Right atrium auricular region (tissue), 2 donors: ENCODE data around the gene PTBP3. TPM values are rescaled to one million over a fixed set of nuclear protein-coding genes. Genes with fewer than 3 reads are reported as not detected.

Experiments
- DNase-seq: peaks from one replicate; pipeline ENCODE4 v3.0.0-alpha.2; 2019; ENCODE audit warnings: low spot score
- H3K27ac ChIP-seq, 2 donors: fragments of 200-600 bp; sonication (generic); 1 replicate in 1 of 2; 2 replicates in 1 of 2; pipeline ENCODE4 v1.5.1; 2016 to 2019
- H3K27me3 ChIP-seq, 2 donors: fragments of 200-600 bp; sonication (generic); one replicate each; pipeline versions ENCODE4 v1.5.1 to v1.6.0; 2017 to 2019
- H3K36me3 ChIP-seq: fragments of 200-600 bp; sonication (generic); one replicate; pipeline ENCODE4 v1.5.1; 2016
- H3K4me1 ChIP-seq, 2 donors: fragments of 200-600 bp; sonication (generic); one replicate each; pipeline versions ENCODE4 v1.5.1 to v1.6.0; 2017 to 2019
- H3K4me3 ChIP-seq, 2 donors: fragments of 200-600 bp; sonication (generic); 1 replicate in 1 of 2; 2 replicates in 1 of 2; pipeline ENCODE4 v1.5.1; 2017 to 2019; ENCODE audit warnings: mild to moderate bottlenecking in 1 of 2, moderate library complexity in 1 of 2
- H3K9me3 ChIP-seq, 2 donors: fragments of 200-600 bp; sonication (generic); one replicate each; pipeline ENCODE4 v1.5.1; 2019
- CTCF ChIP-seq, 2 donors: fragments of 200-600 bp; sonication (generic); IDR thresholded peaks; one replicate each; pipeline ENCODE4 v1.5.1; 2019; ENCODE audit warnings: antibody characterized with exemption in 2 of 2
- total RNA-seq, 2 donors: library from RNA; depleted of rRNA; stranded (reverse); fragments of >200 nt; gene quantifications; one replicate each; pipeline ENCODE4 v1.1.0, GENCODE V29; 2016

Gene PTBP3
- total RNA-seq, 2 donors from 2014 or later: 11.6 to 18.2 TPM

DNA sequence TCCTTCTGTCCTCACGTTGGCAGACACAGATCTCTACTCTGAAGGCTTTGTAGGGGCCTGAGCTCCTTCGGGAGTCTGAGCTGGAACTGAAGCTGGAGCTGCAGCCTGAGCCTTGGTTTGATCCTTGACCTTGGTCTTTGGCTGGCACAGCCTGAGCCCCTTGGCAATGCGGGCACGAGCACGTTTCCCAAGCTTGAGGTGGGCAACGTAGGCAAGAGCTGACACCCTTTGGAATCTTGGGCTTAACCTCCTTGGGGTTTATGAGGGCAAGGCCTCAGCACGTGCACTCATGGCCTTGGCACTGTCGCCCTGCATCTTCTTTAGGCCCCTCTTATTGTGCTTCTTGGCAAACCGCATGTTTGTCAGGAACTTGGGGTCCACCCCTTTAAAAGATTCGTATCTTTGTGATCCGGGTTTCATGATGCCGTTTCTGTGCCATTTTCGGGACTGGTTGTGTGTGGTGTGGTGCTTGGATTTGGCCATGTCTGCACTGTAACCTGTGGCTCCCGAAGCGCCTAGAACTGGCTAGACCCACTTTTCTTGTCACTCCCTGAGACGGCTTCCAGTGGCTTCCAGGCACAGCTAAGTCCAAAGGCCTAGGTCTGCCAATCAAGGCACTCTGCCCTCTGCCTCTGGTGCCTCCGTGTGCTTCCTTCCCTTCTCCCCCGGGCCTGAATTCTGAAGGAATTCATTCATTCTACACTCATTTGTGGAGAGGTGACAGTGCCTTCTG, 159.8 kb downstream of the PTBP3 start:
- H3K4me3 ChIP-seq: peak overlapping the region in 1 of 2 donors; percentile 76

DNA sequence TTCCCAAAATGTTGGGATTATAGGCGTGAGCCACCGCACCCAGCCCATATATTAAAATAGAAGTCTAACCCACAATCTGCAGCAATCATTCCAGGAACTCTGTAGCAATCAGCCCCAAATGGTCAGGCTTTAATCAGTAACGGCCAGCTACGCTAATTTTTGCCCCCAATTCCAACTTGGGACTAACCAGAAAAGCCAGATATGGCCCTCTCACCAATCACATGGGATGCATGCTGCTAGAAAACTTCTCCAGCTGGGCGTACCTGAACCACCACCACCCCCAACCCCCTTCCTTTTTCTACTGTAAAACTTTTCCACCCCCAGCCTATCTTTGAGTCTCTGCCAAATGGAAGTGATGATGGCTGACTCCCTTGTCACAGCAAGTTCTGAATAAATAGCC, 162.5 kb downstream of the PTBP3 start:
- H3K4me1 ChIP-seq: peaks cover 0 to 25% of the 10 kb centered on the region in 2 donors
- H3K4me3 ChIP-seq: no peak overlapping the region
- no peaks in the 10 kb centered on the region for H3K9me3 ChIP-seq
- no peaks in the 10 kb centered on the region for H3K36me3 ChIP-seq
- no peaks in the 10 kb centered on the region for H3K27me3 ChIP-seq
- no peak for DNase-seq
- TF ChIP-seq CTCF (IDR thresholded peaks at IDR 0.05): no peak
- H3K27ac ChIP-seq: no peak overlapping the region

More for the DNA sequence above, 159.8 kb downstream of the PTBP3 start:
- H3K27me3 ChIP-seq: no peaks in the 10 kb centered on the region
- no peaks in the 10 kb centered on the region for H3K36me3 ChIP-seq
- no peak for DNase-seq
- no peak overlapping the region for H3K27ac ChIP-seq
- H3K9me3 ChIP-seq: no peaks in the 10 kb centered on the region
- peaks cover 0 to 16% of the 10 kb centered on the region in 2 donors for H3K4me1 ChIP-seq
- no peak for TF ChIP-seq CTCF (IDR thresholded peaks at IDR 0.05)

DNA sequence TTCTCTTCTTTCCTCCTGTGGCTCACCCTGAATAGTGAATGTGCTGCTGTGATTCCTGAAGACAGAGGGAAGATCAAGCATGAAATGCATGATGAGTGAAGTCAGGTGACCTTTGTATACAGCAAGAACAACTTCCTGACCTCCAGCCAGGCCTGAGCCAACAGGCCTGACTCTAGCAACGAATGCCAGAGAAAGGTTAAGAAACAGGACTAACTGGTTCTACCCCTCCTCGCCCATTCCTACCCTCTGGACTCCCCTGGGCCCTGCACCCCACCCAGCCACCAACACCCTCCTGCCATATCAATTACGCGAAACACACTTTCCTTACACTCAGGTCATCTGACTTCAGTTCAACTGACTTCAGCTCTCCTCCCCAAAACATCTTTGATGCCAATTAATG, 163.2 kb downstream of the PTBP3 start:
- no peak for DNase-seq
- H3K4me1 ChIP-seq: peaks cover 0 to 20% of the 10 kb centered on the region in 2 donors
- no peak overlapping the region for H3K4me3 ChIP-seq
- H3K27ac ChIP-seq: no peak overlapping the region
- no peaks in the 10 kb centered on the region for H3K27me3 ChIP-seq
- TF ChIP-seq CTCF (IDR thresholded peaks at IDR 0.05): no peak
- H3K36me3 ChIP-seq: no peaks in the 10 kb centered on the region
- H3K9me3 ChIP-seq: no peaks in the 10 kb centered on the region

- no peak for TF ChIP-seq CTCF (IDR thresholded peaks at IDR 0.05)
- H3K9me3 ChIP-seq: no peaks in the 10 kb centered on the region
- no peak overlapping the region for H3K4me3 ChIP-seq
- peaks cover 0 to 19% of the 10 kb centered on the region in 2 donors for H3K4me1 ChIP-seq
- no peaks in the 10 kb centered on the region for H3K27me3 ChIP-seq
- no peak overlapping the region for H3K27ac ChIP-seq
- DNase-seq: no peak
- H3K36me3 ChIP-seq: no peaks in the 10 kb centered on the region
These were observed 164.1 kb downstream of the PTBP3 start for GRCh38 chr9:112169368-112169767.

DNA sequence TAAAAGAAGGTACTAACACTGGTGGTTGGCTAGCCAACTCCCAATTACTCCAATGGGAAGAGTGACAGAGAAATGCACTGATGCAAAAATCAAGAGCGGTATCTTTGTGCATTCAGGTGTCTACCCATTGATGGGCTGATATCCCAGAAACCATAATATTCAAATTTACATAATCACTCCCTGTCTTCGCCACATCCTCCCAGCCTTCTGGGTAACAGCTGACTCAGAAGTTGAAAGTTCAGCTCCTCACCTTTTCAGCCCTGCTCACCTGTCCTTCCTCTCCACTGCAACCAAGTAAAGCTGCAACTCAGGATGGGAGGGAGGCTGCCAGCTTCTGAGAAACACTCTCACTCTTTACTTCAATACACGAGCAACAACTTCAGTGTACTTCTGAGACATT, 165.2 kb downstream of the PTBP3 start:
- Histone ChIP-seq H3K4me3 (no peak overlapping the region), H3K36me3 (no peaks in the 10 kb centered on the region), H3K27me3 (no peaks in the 10 kb centered on the region), H3K4me1 (peaks cover 0 to 11% of the 10 kb centered on the region in 2 donors), H3K27ac (no peak overlapping the region), H3K9me3 (no peaks in the 10 kb centered on the region)
- TF ChIP-seq CTCF (IDR thresholded peaks at IDR 0.05): no peak
- no peak for DNase-seq

Other genes with a start within 250 kb of the PTBP3 start
- 10 to 100 TPM in 1 of 2 donors, 1 to 10 TPM in 1; 6.2 to 10.6 TPM for gene SUSD1, start 158.3 kb downstream of the PTBP3 start, total RNA-seq
- 100 to 1,000 TPM in 1 of 2 donors, 10 to 100 TPM in 1; 93.0 to 127 TPM for gene HSDL2, start 46.5 kb upstream of the PTBP3 start, total RNA-seq
- gene KIAA1958, start 153.2 kb upstream of the PTBP3 start, total RNA-seq: 1 to 10 TPM; 1.9 to 4.1 TPM